HG03558 (cell line): Measurements from ENCODE around the gene DLGAP4.
"Not testable (repeated sequence)": the region's sequence is repeated elsewhere in the genome, so short reads cannot be mapped to it uniquely, and the experiment has no call there.

Experiments
- ATAC-seq: cut with Tn5 transposase; IDR thresholded peaks from one replicate; pipeline ENCODE4 v1.9.1; 2021; ENCODE audit warnings: moderate number of reproducible peaks; ENCODE audit not compliant: unreplicated experiment; ENCODE audit errors: extremely low read depth

DLGAP4 gene

GRCh38 chr20:36519944-36520343 lies 213.8 kb downstream of the DLGAP4 start:
- no peak for ATAC-seq

GRCh38 chr20:36521526-36521925 lies 215.4 kb downstream of the DLGAP4 start:
- ATAC-seq, result no peak

- ATAC-seq, result not testable (repeated sequence)
Measured at GRCh38 chr20:36522412-36522811, 216.3 kb downstream of the DLGAP4 start.

- no peak for ATAC-seq
Measured at GRCh38 chr20:36523341-36523740, 217.2 kb downstream of the DLGAP4 start.

GRCh38 chr20:36525620-36526365 lies 219.7 kb downstream of the DLGAP4 start:
- ATAC-seq, result no peak

- ATAC-seq, result no peak
Measured at GRCh38 chr20:36526521-36527011, 220.4 kb downstream of the DLGAP4 start.

GRCh38 chr20:36527331-36528125 lies 221.4 kb downstream of the DLGAP4 start:
- ATAC-seq, result no peak

- no peak for ATAC-seq
Measured at GRCh38 chr20:36528176-36528874, 222.2 kb downstream of the DLGAP4 start.

GRCh38 chr20:36528875-36529417 lies 222.8 kb downstream of the DLGAP4 start:
- no peak for ATAC-seq

- ATAC-seq, result no peak
Measured at GRCh38 chr20:36532388-36532787, 226.2 kb downstream of the DLGAP4 start.

- no peak for ATAC-seq
Measured at GRCh38 chr20:36532822-36533221, 226.7 kb downstream of the DLGAP4 start.

GRCh38 chr20:36538026-36538722 lies 232.0 kb downstream of the DLGAP4 start:
- no peak for ATAC-seq

GRCh38 chr20:36540551-36541211 lies 234.5 kb downstream of the DLGAP4 start:
- no peak for ATAC-seq

- ATAC-seq, result no peak
Measured at GRCh38 chr20:36541227-36541767, 235.2 kb downstream of the DLGAP4 start, which contains the start of gene MYL9. TSS of gene MYL9 (plus strand) at chr20:36541519. CDS start at chr20:36544885, 3,366 bp downstream.

- ATAC-seq, result no peak
Measured at GRCh38 chr20:36541768-36542488, 235.8 kb downstream of the DLGAP4 start.

GRCh38 chr20:36542516-36543183 lies 236.5 kb downstream of the DLGAP4 start:
- no peak for ATAC-seq

GRCh38 chr20:36543184-36544133 lies 237.3 kb downstream of the DLGAP4 start:
- ATAC-seq, result no peak
